GM23248 (cell line): Measurements from ENCODE around the gene APC2. TPM values are rescaled to one million over a fixed set of nuclear protein-coding genes. Genes with fewer than 3 reads are reported as not detected.

Experiments
- DNase-seq: peaks from one replicate; pipeline ENCODE4 v3.0.0-alpha.2; 2015
- H2AFZ ChIP-seq: fragments of 200-600 bp; sonication (generic); 2 replicates; pipeline ENCODE4 v1.6.1; 2016; ENCODE audit warnings: antibody characterized with exemption
- H3F3A ChIP-seq: fragments of 200-600 bp; sonication (generic); 2 replicates; pipeline ENCODE4 v1.6.1; 2016; ENCODE audit warnings: mild to moderate bottlenecking, antibody characterized with exemption, mixed run types; ENCODE audit not compliant: insufficient read depth
- H3K27ac ChIP-seq: fragments of 200-600 bp; sonication (generic); 2 replicates; pipeline ENCODE4 v1.5.1; 2016; ENCODE audit warnings: mild to moderate bottlenecking
- H3K27me3 ChIP-seq: fragments of 200-600 bp; sonication (generic); replicated peaks from 2 replicates; pipeline ENCODE4 v1.6.1; 2016; ENCODE audit warnings: mild to moderate bottlenecking; ENCODE audit not compliant: insufficient read depth
- H3K36me3 ChIP-seq: fragments of 200-600 bp; sonication (generic); 2 replicates; pipeline ENCODE4 v1.6.1; 2016; ENCODE audit warnings: low read depth, mild to moderate bottlenecking
- H3K4me1 ChIP-seq: fragments of 200-600 bp; sonication (generic); 2 replicates; pipeline ENCODE4 v1.6.1; 2016; ENCODE audit warnings: mild to moderate bottlenecking; ENCODE audit not compliant: insufficient read depth
- H3K4me2 ChIP-seq: fragments of 200-600 bp; sonication (generic); one replicate; pipeline ENCODE4 v1.6.1; 2016; ENCODE audit warnings: mild to moderate bottlenecking; ENCODE audit not compliant: unreplicated experiment
- H3K4me3 ChIP-seq: fragments of 200-600 bp; sonication (generic); 2 replicates; pipeline ENCODE4 v1.5.1; 2016; ENCODE audit warnings: mild to moderate bottlenecking
- H3K79me2 ChIP-seq: fragments of 200-600 bp; sonication (generic); 2 replicates; pipeline ENCODE4 v1.6.1; 2016; ENCODE audit warnings: mild to moderate bottlenecking; ENCODE audit not compliant: insufficient read depth
- H3K9ac ChIP-seq: fragments of 200-600 bp; sonication (generic); 2 replicates; pipeline ENCODE4 v1.6.1; 2016; ENCODE audit warnings: mild to moderate bottlenecking
- H3K9me2 ChIP-seq: fragments of 200-600 bp; sonication (generic); 2 replicates; pipeline ENCODE4 v1.6.1; 2016; ENCODE audit warnings: mixed run types, mild to moderate bottlenecking, moderate library complexity; ENCODE audit not compliant: insufficient read depth
- H3K9me3 ChIP-seq: fragments of 200-600 bp; sonication (generic); one replicate; pipeline ENCODE4 v1.6.1; 2017; ENCODE audit warnings: low read depth
- H4K20me1 ChIP-seq: fragments of 200-600 bp; sonication (generic); 2 replicates; pipeline ENCODE4 v1.6.0; 2016; ENCODE audit not compliant: insufficient read depth
- EZH2 ChIP-seq: fragments of 200-600 bp; sonication (generic); IDR thresholded peaks from 2 replicates; pipeline ENCODE4 v1.6.1; 2018; ENCODE audit warnings: antibody characterized with exemption, mild to moderate bottlenecking; ENCODE audit not compliant: insufficient read depth, poor library complexity, severe bottlenecking
- EZH2phosphoT487 ChIP-seq: fragments of 200-600 bp; sonication (generic); IDR thresholded peaks from 2 replicates; pipeline ENCODE4 v1.6.1; 2018; ENCODE audit warnings: antibody characterized with exemption, moderate library complexity, mild to moderate bottlenecking, low read depth; ENCODE audit not compliant: insufficient read depth
- WGBS, 2 experiments: methylation state at CpG; one replicate each; pipeline ENCODE4 v1.1.6; 2015 to 2017; ENCODE audit warnings: low lambda C conversion rate in 2 of 2, low coverage in 1 of 2; ENCODE audit errors: missing lambda C conversion rate in 2 of 2; 5-methylcytosine and 5-hydroxymethylcytosine counted together
- in situ Hi-C: fragments of 300-500 bp; cut with MboI; formaldehyde crosslinking; loops from 2 replicates; pipeline ENCODE4 v1.15.0; 2020
- polyA plus RNA-seq: library from polyadenylated mRNA; unstranded; fragments of >200 nt; fragmentation: Nextera tagmentation; extraction: Ambion mirVana; gene quantifications from 2 replicates; pipeline ENCODE4 v1.2.1, GENCODE V29; 2016
- total RNA-seq: library from RNA; depleted of rRNA; stranded (reverse); fragments of >200 nt; shearing (Covaris generic); gene quantifications from 2 replicates; pipeline ENCODE4 v1.2.3, GENCODE V29; 2014

APC2 gene
- total and polyA plus RNA-seq, 2 experiments from 2014 or later: 0.10 to 0.11 TPM

DNA sequence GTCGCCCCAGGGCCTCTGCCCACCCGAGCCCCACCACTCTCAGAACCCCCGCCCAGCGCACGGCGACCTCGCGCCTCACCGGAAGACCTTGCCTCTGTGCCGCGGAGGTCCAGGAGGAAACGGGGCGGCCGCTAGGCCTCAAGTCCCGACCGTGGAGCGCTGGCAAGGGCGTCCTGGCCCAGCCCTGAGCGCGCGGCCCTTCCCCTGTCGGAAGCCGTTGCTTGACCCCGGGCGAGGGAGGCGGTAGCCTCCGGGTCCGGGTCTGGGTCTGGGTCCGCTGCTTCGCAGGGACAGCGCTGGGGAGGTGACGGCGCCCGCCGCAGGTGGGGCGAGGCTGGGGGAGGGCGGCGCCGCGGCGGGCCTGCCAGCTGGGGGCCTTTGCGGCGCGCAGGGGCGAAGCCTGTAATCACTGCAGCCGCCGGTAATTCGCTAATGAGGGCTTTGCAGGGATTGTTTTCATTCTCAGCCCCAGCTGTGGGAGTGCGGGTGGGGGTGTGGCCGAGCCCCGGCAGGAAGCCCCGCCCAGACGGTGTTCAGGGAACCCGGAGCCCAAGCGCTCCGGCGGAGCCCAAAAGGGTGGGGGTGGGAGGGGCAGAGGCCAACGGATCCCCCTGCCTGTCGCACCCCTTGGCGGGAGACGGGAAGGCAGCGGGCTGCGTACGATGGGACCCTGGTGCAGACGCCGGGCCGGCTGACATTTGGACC is 20.5 kb downstream of the APC2 start:
- Histone ChIP-seq H3K4me1 (no peaks in the 10 kb centered on the region), H3K4me2 (peak overlapping the region; percentile 89), H3K9me2 (no peaks in the 10 kb centered on the region), H2AFZ (no peak overlapping the region), H3K27me3 (no peaks in the 10 kb centered on the region; the same call in 1 of the 2 replicates), H3K79me2 (no peaks in the 10 kb centered on the region; the same call in 1 of the 2 replicates), H3K4me3 (peak overlapping the region; percentile 61), H3K9me3 (no peaks in the 10 kb centered on the region), H3K9ac (peak overlapping the region; percentile 33), H3K36me3 (no peaks in the 10 kb centered on the region), H4K20me1 (no peaks in the 10 kb centered on the region), H3K27ac (no peak overlapping the region), H3F3A (no peaks in the 10 kb centered on the region)
- peak; percentile 65 for DNase-seq
- in situ Hi-C loops: no loop called here
- WGBS, 2 experiments: 2% methylated on average over 25 to 58 of the region's 67 CpGs
- TF ChIP-seq EZH2 (no peak), EZH2phosphoT487 (no peak)

- WGBS, 2 experiments: 5 to 6% methylated on average over 28 of the region's 28 CpGs
- in situ Hi-C loops: no loop called here
- H3F3A ChIP-seq: no peaks in the 10 kb centered on the region
- peak; percentile 59 for DNase-seq
- H3K9me3 ChIP-seq: no peaks in the 10 kb centered on the region
- H3K4me2 ChIP-seq: peak overlapping the region; percentile 89
- peak overlapping the region; percentile 61 for H3K4me3 ChIP-seq
- H3K36me3 ChIP-seq: no peaks in the 10 kb centered on the region
- no peaks in the 10 kb centered on the region for H3K4me1 ChIP-seq
- no peak overlapping the region for H2AFZ ChIP-seq
- H3K9ac ChIP-seq: no peak overlapping the region
- no peaks in the 10 kb centered on the region for H4K20me1 ChIP-seq
- TF ChIP-seq EZH2phosphoT487 (no peak), EZH2 (peak; percentile 50)
- H3K27ac ChIP-seq: no peak overlapping the region
- peaks cover under 1% of the 10 kb centered on the region for H3K79me2 ChIP-seq
- H3K27me3 ChIP-seq: no peaks in the 10 kb centered on the region; the same call in 1 of the 2 replicates
- no peaks in the 10 kb centered on the region for H3K9me2 ChIP-seq
Observed at GRCh38 chr19:1471010-1471514, 21.1 kb downstream of the APC2 start.

DNA sequence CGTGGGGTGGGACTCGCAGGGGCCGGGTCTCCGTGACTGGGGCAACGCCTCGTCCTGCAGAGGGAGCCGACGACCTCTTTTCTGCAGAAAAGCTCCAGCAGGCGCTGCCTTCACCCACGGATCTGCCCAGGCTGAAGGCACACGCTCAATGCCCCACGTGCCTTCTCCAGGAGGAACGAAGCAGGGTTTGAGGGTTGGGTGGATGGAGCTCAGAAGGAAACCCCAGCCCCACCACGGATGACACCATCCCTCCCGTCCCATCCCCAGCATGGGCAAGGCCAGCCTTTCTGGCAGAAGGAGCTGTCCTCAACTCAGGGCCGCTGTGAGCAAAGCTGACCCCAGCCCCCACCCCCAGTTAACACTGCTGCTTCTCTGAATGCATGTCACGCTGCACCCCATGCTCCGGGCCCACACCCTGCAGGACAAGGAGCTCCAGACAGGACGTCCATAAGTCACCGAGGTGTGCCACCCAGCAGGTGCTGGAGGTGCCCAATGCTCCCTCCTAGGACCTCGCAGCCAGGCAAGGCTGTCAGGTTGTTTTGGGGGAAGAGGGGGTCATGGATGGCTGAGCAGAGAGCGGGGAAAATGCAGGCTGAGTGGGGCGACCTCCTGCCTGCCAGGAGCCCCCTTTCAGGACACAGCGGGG is 21.7 kb downstream of the APC2 start:
- in situ Hi-C loops: no loop called here
- Histone ChIP-seq H3K4me1 (no peaks in the 10 kb centered on the region), H3K4me2 (peak overlapping the region; percentile 89), H3K27me3 (no peaks in the 10 kb centered on the region; the same call in 1 of the 2 replicates), H3F3A (no peaks in the 10 kb centered on the region), H3K9me3 (no peaks in the 10 kb centered on the region), H3K27ac (no peak overlapping the region), H3K9ac (no peak overlapping the region), H3K36me3 (no peaks in the 10 kb centered on the region), H3K4me3 (no peak overlapping the region), H3K79me2 (peaks cover 6% of the 10 kb centered on the region), H4K20me1 (no peaks in the 10 kb centered on the region), H2AFZ (no peak overlapping the region), H3K9me2 (no peaks in the 10 kb centered on the region)
- WGBS, 2 experiments: 10 to 14% methylated on average over 16 to 24 of the region's 24 CpGs
- peak; percentile 55 for DNase-seq
- TF ChIP-seq EZH2phosphoT487 (no peak), EZH2 (no peak)

GRCh38 chr19:1472231-1473084 is 22.5 kb downstream of the APC2 start:
- 41 to 52% methylated on average over 37 to 44 of the region's 44 CpGs for WGBS, 2 experiments
- in situ Hi-C loops: no loop called here

More at GRCh38 chr19:1472231-1473084, 22.5 kb downstream of the APC2 start:
- Histone ChIP-seq H3K4me2 (no peak overlapping the region), H3K27ac (no peak overlapping the region), H3K9ac (no peak overlapping the region), H2AFZ (no peak overlapping the region), H3K9me2 (no peaks in the 10 kb centered on the region), H3F3A (no peaks in the 10 kb centered on the region), H3K36me3 (no peaks in the 10 kb centered on the region), H4K20me1 (no peaks in the 10 kb centered on the region), H3K9me3 (no peaks in the 10 kb centered on the region), H3K4me1 (no peaks in the 10 kb centered on the region), H3K27me3 (no peaks in the 10 kb centered on the region; the same call in 1 of the 2 replicates), H3K79me2 (peaks cover 13% of the 10 kb centered on the region), H3K4me3 (no peak overlapping the region)
- no peak for DNase-seq
- TF ChIP-seq EZH2phosphoT487 (no peak), EZH2 (no peak)
